GM23338 (cell line): ENCODE measurements around the gene SMARCE1. TPM values are rescaled to one million over a fixed set of nuclear protein-coding genes. Genes with fewer than 3 reads are reported as not detected.

Experiments
- ATAC-seq: fragments of 200-7000 bp; cut with Tn5 transposase; 3 replicates; pipeline ENCODE4 v1.9.1; 2020
- DNase-seq: peaks from one replicate; pipeline ENCODE4 v3.0.0-alpha.2; 2015; ENCODE audit warnings: low spot score
- H2AFZ ChIP-seq: fragments of 200-600 bp; sonication (generic); 2 replicates; pipeline ENCODE4 v1.8.0; 2016; ENCODE audit warnings: antibody characterized with exemption, mild to moderate bottlenecking, moderate library complexity
- H3F3A ChIP-seq: fragments of 200-600 bp; sonication (generic); replicated peaks from 2 replicates; pipeline ENCODE4 v1.8.0; 2017; ENCODE audit warnings: antibody characterized with exemption, mixed run types, low read depth
- H3K27ac ChIP-seq: fragments of 200-600 bp; sonication (generic); 2 replicates; pipeline ENCODE4 v1.6.1; 2016; ENCODE audit warnings: low read depth
- H3K27me3 ChIP-seq: fragments of 200-600 bp; sonication (generic); 2 replicates; pipeline ENCODE4 v1.8.0; 2016; ENCODE audit warnings: mild to moderate bottlenecking, mixed run types, moderate library complexity; ENCODE audit not compliant: insufficient read depth
- H3K36me3 ChIP-seq: fragments of 200-600 bp; sonication (generic); 2 replicates; pipeline ENCODE4 v1.8.0; 2016; ENCODE audit warnings: mild to moderate bottlenecking; ENCODE audit not compliant: insufficient read depth
- H3K4me1 ChIP-seq: fragments of 200-600 bp; sonication (generic); 2 replicates; pipeline ENCODE4 v1.8.0; 2016; ENCODE audit warnings: mild to moderate bottlenecking, moderate library complexity; ENCODE audit not compliant: insufficient read depth
- H3K4me2 ChIP-seq: fragments of 200-600 bp; sonication (generic); 2 replicates; pipeline ENCODE4 v1.7.1; 2017; ENCODE audit warnings: mixed run types
- H3K4me3 ChIP-seq: fragments of 200-600 bp; sonication (generic); 2 replicates; pipeline ENCODE4 v1.6.1; 2016; ENCODE audit warnings: mixed run types
- H3K79me2 ChIP-seq: fragments of 200-600 bp; sonication (generic); replicated peaks from 2 replicates; pipeline ENCODE4 v1.8.0; 2017; ENCODE audit warnings: mild to moderate bottlenecking; ENCODE audit not compliant: insufficient read depth
- H3K9me2 ChIP-seq: fragments of 200-600 bp; sonication (generic); 2 replicates; pipeline ENCODE4 v1.8.0; 2017; ENCODE audit not compliant: insufficient read depth
- H4K20me1 ChIP-seq: fragments of 200-600 bp; sonication (generic); replicated peaks from 2 replicates; pipeline ENCODE4 v1.8.0; 2017; ENCODE audit warnings: mild to moderate bottlenecking; ENCODE audit not compliant: insufficient read depth
- H3K27ac Mint-ChIP-seq: 2 replicates; pipeline ENCODE4 v1.8.0; 2020; ENCODE audit warnings: inconsistent platforms, mild to moderate bottlenecking, moderate library complexity, mixed read lengths
- H3K27me3 Mint-ChIP-seq: 3 replicates; pipeline ENCODE4 v1.8.0; 2022; ENCODE audit warnings: low read depth, mild to moderate bottlenecking, moderate library complexity, mixed read lengths, inconsistent platforms; ENCODE audit not compliant: insufficient read depth, poor library complexity
- H3K36me3 Mint-ChIP-seq: 3 replicates; pipeline ENCODE4 v1.8.0; 2021; ENCODE audit warnings: low read depth, mild to moderate bottlenecking, inconsistent platforms, moderate library complexity, mixed read lengths
- H3K4me1 Mint-ChIP-seq: 3 replicates; pipeline ENCODE4 v1.8.0; 2020; ENCODE audit warnings: mild to moderate bottlenecking, inconsistent platforms, mixed read lengths
- H3K4me3 Mint-ChIP-seq: 3 replicates; pipeline ENCODE4 v1.8.0; 2021; ENCODE audit warnings: moderate library complexity, mild to moderate bottlenecking, inconsistent platforms, mixed read lengths
- H3K9me3 Mint-ChIP-seq: 3 replicates; pipeline ENCODE4 v1.8.0; 2020; ENCODE audit warnings: moderate library complexity, mild to moderate bottlenecking, inconsistent platforms, mixed read lengths
- CREB1 ChIP-seq: fragments of 250-450 bp; sonication (Bioruptor Pico); IDR thresholded peaks from 2 replicates; pipeline ENCODE4 v1.5.0; 2020; ENCODE audit warnings: low read depth, mild to moderate bottlenecking, moderate library complexity
- ETS1 ChIP-seq: IDR thresholded peaks from 2 replicates; pipeline ENCODE4 v1.6.1; 2016; ENCODE audit warnings: antibody characterized with exemption
- EZH2 ChIP-seq: fragments of 200-600 bp; sonication (generic); IDR thresholded peaks from one replicate; pipeline ENCODE4 v1.8.0; 2017; ENCODE audit warnings: antibody characterized with exemption, mild to moderate bottlenecking, low read depth; ENCODE audit not compliant: unreplicated experiment
- EZH2phosphoT487 ChIP-seq: fragments of 200-600 bp; sonication (generic); IDR thresholded peaks from one replicate; pipeline ENCODE4 v1.8.1; 2018; ENCODE audit warnings: antibody characterized with exemption; ENCODE audit not compliant: unreplicated experiment
- JUNB ChIP-seq: IDR thresholded peaks from one replicate; pipeline ENCODE4 v1.6.1; 2016; ENCODE audit warnings: antibody characterized with exemption; ENCODE audit not compliant: unreplicated experiment
- NANOG ChIP-seq: IDR thresholded peaks from 2 replicates; pipeline ENCODE4 v1.6.1; 2016; ENCODE audit warnings: antibody characterized with exemption, borderline replicate concordance
- POLR2AphosphoS5 ChIP-seq: IDR thresholded peaks from 2 replicates; pipeline ENCODE4 v1.6.1; 2016; ENCODE audit warnings: antibody characterized with exemption, low read depth
- REST ChIP-seq: IDR thresholded peaks from one replicate; pipeline ENCODE4 v1.6.1; 2018; ENCODE audit warnings: antibody characterized with exemption; ENCODE audit not compliant: unreplicated experiment
- ZNF114 ChIP-seq: fragments of 250-450 bp; sonication (Bioruptor Pico); IDR thresholded peaks from 2 replicates; pipeline ENCODE4 v1.5.0; 2020; ENCODE audit warnings: mild to moderate bottlenecking, moderate library complexity
- ZNF331 ChIP-seq: fragments of 250-450 bp; sonication (Bioruptor Pico); IDR thresholded peaks from 2 replicates; pipeline ENCODE4 v1.5.0; 2020; ENCODE audit warnings: low read depth, mild to moderate bottlenecking, moderate library complexity
- polyA plus RNA-seq: library from polyadenylated mRNA; unstranded; fragments of >200 nt; fragmentation: Nextera tagmentation; extraction: Ambion mirVana; gene quantifications from 2 replicates; pipeline ENCODE4 v1.2.1, GENCODE V29; 2016
- total RNA-seq: library from RNA; depleted of rRNA; stranded (reverse); fragments of >200 nt; shearing (Covaris generic); gene quantifications from 2 replicates; pipeline ENCODE4 v1.2.3, GENCODE V29; 2014
- TF ChIP-seq, protein P1 (sequence below), 2 experiments: fragments of 200-600 bp in 1 of 2; sonication (generic) in 1 of 2; conservative IDR thresholded peaks; 2 replicates each; pipeline versions ENCODE4 v1.5.1 to v1.6.1; 2016 to 2017; ENCODE audit warnings: antibody characterized with exemption in 2 of 2, low read depth in 2 of 2, mild to moderate bottlenecking in 2 of 2, moderate library complexity in 1 of 2

Gene SMARCE1
- total and polyA plus RNA-seq, 2 experiments from 2014 or later: 101 to 258 TPM

DNA sequence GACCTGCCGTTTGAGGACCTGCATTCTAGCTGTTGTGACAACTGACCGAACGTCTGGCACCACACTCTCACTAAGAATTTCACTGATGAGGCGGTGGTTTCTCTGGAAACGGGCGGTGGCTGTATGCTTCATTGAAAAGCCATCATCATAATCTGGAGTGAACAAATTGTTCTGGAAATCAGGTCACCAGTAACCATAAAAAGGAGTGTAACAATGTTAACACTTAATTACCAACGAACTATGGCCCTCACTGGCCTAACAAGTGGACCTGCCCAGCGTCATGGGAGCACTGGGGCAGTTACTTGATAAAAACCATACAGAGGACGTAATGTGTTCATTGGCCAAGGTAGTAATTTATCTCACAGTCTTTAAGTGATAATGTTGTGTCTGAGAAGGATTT is 15.4 kb downstream of the SMARCE1 start:
- Mint-ChIP-seq H3K27ac (no peak overlapping the region), H3K36me3 (peaks cover 83% of the 10 kb centered on the region), H3K4me3 (no peak overlapping the region), H3K27me3 (peaks cover 2% of the 10 kb centered on the region), H3K9me3 (no peaks in the 10 kb centered on the region), H3K4me1 (no peaks in the 10 kb centered on the region)
- TF ChIP-seq, protein P1, sequence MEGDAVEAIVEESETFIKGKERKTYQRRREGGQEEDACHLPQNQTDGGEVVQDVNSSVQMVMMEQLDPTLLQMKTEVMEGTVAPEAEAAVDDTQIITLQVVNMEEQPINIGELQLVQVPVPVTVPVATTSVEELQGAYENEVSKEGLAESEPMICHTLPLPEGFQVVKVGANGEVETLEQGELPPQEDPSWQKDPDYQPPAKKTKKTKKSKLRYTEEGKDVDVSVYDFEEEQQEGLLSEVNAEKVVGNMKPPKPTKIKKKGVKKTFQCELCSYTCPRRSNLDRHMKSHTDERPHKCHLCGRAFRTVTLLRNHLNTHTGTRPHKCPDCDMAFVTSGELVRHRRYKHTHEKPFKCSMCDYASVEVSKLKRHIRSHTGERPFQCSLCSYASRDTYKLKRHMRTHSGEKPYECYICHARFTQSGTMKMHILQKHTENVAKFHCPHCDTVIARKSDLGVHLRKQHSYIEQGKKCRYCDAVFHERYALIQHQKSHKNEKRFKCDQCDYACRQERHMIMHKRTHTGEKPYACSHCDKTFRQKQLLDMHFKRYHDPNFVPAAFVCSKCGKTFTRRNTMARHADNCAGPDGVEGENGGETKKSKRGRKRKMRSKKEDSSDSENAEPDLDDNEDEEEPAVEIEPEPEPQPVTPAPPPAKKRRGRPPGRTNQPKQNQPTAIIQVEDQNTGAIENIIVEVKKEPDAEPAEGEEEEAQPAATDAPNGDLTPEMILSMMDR (conservative IDR thresholded peaks at IDR 0.05; ENCODE audit: low read depth in 2 of 2): no peak
- TF ChIP-seq ZNF331 (CRISPR knock-in tag): no peak
- no peak for TF ChIP-seq ETS1
- no peak for TF ChIP-seq NANOG
- Histone ChIP-seq H3K4me3 (no peak overlapping the region), H3K27me3 (no peaks in the 10 kb centered on the region), H4K20me1 (no peaks in the 10 kb centered on the region; the same call in 1 of the 2 replicates), H3K4me2 (no peak overlapping the region), H3K4me1 (no peaks in the 10 kb centered on the region), H3K79me2 (no peaks in the 10 kb centered on the region), H3K9me2 (no peaks in the 10 kb centered on the region), H2AFZ (no peak overlapping the region), H3K27ac (no peak overlapping the region), H3F3A (0 out of 2 replicates have a peak, but pooled peaks cover 2% of the 10 kb centered on the region), H3K36me3 (peaks cover 80% of the 10 kb centered on the region)
- DNase-seq (no peak), ATAC-seq (no peak)

- H3K4me1 Mint-ChIP-seq: peaks cover 2% of the 10 kb centered on the region; the same call in 2 of the 3 replicates
- no peaks in the 10 kb centered on the region for H3K9me3 Mint-ChIP-seq
- ATAC-seq (no peak), DNase-seq (no peak)
- no peak overlapping the region for H3K27ac ChIP-seq
- H4K20me1 ChIP-seq: no peaks in the 10 kb centered on the region; the same call in 1 of the 2 replicates
- H3K27me3 Mint-ChIP-seq: peaks cover 2% of the 10 kb centered on the region
- 0 out of 2 replicates have a peak, but pooled peaks cover 4% of the 10 kb centered on the region for H3F3A ChIP-seq
- H3K27me3 ChIP-seq: no peaks in the 10 kb centered on the region
- H2AFZ ChIP-seq: no peak overlapping the region
- H3K4me1 ChIP-seq: peaks cover 4% of the 10 kb centered on the region
- H3K27ac Mint-ChIP-seq: no peak overlapping the region
- H3K36me3 Mint-ChIP-seq: peaks cover 64% of the 10 kb centered on the region
- H3K79me2 ChIP-seq: no peaks in the 10 kb centered on the region
- H3K4me3 Mint-ChIP-seq: no peak overlapping the region
- no peaks in the 10 kb centered on the region for H3K9me2 ChIP-seq
- H3K4me2 ChIP-seq: no peak overlapping the region
- H3K36me3 ChIP-seq: peaks cover 58% of the 10 kb centered on the region
- H3K4me3 ChIP-seq: no peak overlapping the region
- TF ChIP-seq ZNF114 (CRISPR knock-in tag) (no peak), ETS1 (no peak), POLR2AphosphoS5 (no peak), CREB1 (no peak), NANOG (no peak), EZH2 (no peak), REST (no peak), ZNF331 (CRISPR knock-in tag) (no peak), JUNB (no peak), EZH2phosphoT487 (no peak)
- TF ChIP-seq, protein P1 (conservative IDR thresholded peaks at IDR 0.05; ENCODE audit: low read depth in 2 of 2): no peak
Measured at GRCh38 chr17:40629842-40630241, 17.8 kb downstream of the SMARCE1 start.
